GM12873 (cell line): Measurements from ENCODE around the gene ZNF366.

Source experiments
- CTCF ChIP-seq: IDR thresholded peaks from 2 replicates; pipeline ENCODE4 v1.5.1; 2012; ENCODE audit warnings: low read depth, mild to moderate bottlenecking, moderate library complexity, low read length, control low read depth; ENCODE audit not compliant: insufficient read depth; ENCODE audit errors: missing control alignments

ZNF366 gene

DNA sequence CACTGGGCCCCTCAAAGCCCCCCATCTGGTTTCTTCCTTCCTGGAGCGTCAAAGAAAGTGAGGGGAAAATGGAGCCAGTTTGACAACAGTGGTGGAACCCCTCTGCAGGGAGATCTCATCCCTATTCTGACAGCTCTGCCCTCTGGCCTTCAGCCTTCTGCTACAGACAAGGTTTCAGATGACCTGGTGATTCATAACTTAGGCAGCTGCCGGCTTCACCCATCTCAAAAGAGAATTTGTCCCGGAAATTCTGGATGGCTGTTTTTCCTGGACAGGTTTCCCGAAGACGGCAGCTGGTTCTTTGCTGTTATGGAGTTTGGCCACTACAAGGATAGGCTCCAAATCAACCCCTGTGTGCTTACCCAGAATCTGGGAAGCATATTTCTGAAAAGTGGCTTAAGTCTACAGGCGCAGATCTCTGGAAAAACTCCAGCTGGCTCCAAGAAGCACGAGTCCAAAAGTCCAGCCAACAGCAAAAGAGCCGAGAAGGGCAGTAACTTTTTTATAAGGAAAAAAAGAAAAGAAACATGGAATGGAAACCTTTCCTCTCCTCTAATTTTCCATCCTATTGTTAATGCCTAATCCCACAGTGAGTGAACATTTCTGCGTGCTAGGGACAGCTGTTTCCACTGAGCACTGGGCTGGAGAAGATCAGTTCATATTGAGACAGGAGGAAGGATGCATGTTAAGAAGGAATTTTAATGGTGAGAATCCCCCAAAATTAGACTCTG lies 54.5 kb downstream of the ZNF366 start:
- no peak for TF ChIP-seq CTCF

DNA sequence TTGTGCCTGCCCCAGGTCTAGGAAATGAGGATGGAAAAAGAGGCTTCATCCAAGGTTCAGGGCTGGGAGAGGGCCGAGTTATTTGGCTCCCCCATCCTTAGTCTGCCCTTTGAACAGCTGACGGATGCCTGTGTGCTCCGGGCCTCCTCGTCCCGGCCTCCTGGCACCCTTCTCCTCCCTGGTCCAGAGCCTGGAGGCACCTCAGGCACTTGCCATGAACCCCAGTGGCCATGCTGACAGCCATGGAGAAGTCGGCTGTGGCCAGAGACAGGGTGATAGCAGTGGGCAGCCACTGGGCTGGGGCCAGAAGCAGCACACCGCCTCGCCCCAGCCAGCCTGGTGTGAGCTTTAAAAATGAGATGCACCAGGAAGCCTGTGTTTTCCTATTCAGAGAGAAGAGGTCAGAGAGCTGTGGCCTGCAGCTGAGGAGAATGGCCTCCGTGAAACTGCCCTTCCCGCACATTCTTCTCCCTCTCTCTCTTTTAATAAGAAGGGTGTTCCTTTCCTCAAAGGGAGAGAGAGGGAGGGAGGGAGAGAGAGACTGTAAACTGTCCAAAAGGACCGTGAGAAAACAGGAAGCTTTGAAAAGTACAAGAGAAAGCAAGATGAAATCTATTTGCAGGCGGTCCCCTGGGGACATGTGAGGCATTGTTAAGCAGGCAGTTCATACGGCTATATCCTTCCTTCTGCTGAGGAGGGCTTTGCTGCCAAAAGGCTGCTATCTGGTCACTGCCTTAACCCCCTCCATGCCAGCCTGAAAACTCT lies 55.3 kb downstream of the ZNF366 start:
- no peak for TF ChIP-seq CTCF

DNA sequence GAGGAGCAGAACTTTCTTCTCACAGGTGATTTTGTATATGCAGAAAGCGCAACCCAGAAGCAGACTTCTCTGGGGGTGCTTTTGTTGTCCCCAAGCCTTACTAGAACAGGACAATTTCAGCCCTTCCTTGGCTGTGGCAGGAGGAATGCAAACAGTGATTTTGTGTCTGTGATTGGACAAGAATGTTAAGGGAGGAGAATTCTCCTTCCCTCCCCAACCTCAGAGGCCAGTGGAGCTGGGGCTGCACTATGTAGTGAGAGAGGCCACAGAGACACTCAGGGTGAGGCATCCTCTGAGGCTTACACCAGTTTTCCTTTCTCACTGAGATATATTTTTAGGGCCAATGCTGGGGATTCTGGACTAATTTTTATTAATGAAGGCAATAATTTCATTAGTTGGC lies 58.8 kb downstream of the ZNF366 start:
- TF ChIP-seq CTCF = no peak

GRCh38 chr5:72447751-72448150 lies 59.5 kb downstream of the ZNF366 start:
- no peak for TF ChIP-seq CTCF

- TF ChIP-seq CTCF = no peak
Observed at GRCh38 chr5:72445969-72446368, 61.2 kb downstream of the ZNF366 start.

DNA sequence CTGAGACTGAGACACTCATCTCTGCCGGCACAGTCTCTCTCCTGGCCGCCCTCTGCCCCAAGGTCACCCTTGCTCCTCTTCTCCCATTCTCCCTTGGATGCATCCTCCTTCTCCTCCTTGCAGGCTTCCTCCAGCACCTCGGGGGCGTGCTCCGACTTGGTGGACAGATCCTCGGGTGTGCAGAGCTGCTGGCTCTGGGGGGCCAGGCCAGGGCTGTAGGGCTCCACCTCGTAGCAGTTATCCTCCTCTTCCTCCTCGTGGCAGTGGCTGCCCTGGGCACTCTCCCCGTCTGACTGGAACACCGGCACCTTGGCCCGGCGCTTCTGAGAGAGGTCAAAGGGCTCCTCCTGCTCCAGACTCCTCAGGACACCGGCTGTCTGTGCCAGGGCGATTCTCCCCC lies 63.3 kb downstream of the ZNF366 start:
- no peak for TF ChIP-seq CTCF

GRCh38 chr5:72441862-72442540 lies 65.2 kb downstream of the ZNF366 start:
- TF ChIP-seq CTCF = no peak
